ENCODE measurements around the gene PRSS48. TPM values are rescaled to one million over a fixed set of nuclear protein-coding genes. Genes with fewer than 3 reads are reported as not detected.
"Not testable (repeated sequence)": the region's sequence is repeated elsewhere in the genome, so short reads cannot be mapped to it uniquely, and the experiment has no call there.

The PRSS48 gene
- total RNA-seq, 8 experiments from 2014 or later, result 0.50 to 1.1 (median 0.71) TPM; not detected in 5

- in situ Hi-C loops (cut with MboI; ENCODE audit: low pct_unique_long_range_greater_than_20kb in 2 of 9, low sequenced_read_pairs in 9 of 9, unreplicated experiment in 9 of 9), result no loop called here
- Histone ChIP-seq H3K27ac (no peak overlapping the region), H3K4me3 (no peak overlapping the region), H3K4me1 (replicated peaks in 1 of 2) (no peaks in the 10 kb centered on the region)
- WGBS, 10 experiments, result 89 to 100% (median 94%) methylated on average over 1 to 6 of the region's 6 CpGs; no CpG with 5 or more reads in 3 of the 10 experiments
- no peak for ATAC-seq (replicated peaks in 6 of 8)
These were observed 36.5 kb downstream of the PRSS48 start for GRCh38 chr4:151313306-151314009.

DNA sequence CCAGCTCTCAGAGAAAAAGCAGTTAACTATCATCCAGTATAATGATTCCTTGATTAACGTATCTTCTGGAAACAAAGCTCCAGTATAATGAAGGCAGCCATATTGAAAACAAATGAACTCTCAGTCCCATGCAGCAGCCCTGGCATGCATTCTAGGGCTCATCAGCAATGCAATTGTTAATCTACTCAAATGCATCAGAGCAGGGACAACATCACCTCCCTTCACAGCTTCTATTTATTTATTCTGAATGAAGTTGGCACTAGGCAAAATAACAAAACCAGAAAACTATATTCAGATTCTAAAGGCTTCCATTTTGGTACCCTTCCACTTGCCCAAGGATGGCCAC, 37.0 kb downstream of the PRSS48 start:
- Histone ChIP-seq H3K27ac (no peak overlapping the region), H3K4me3 (no peak overlapping the region), H3K4me1 (replicated peaks in 1 of 2) (no peaks in the 10 kb centered on the region)
- ATAC-seq (replicated peaks in 6 of 8), result peak in 3 of 8 experiments; percentile 43 to 60 (median 59)
- in situ Hi-C loops (cut with MboI; ENCODE audit: low pct_unique_long_range_greater_than_20kb in 2 of 9, low sequenced_read_pairs in 9 of 9, unreplicated experiment in 9 of 9), result no loop called here
- 29 to 100% (median 89%) methylated on average over 1 of the region's 1 CpG; no CpG with 5 or more reads in 3 of the 10 experiments for WGBS, 10 experiments

GRCh38 chr4:151314479-151314878, 37.5 kb downstream of the PRSS48 start:
- in situ Hi-C loops (cut with MboI; ENCODE audit: low pct_unique_long_range_greater_than_20kb in 2 of 9, low sequenced_read_pairs in 9 of 9, unreplicated experiment in 9 of 9), result no loop called here
- 86 to 100% (median 100%) methylated on average over 1 of the region's 1 CpG; no CpG with 5 or more reads in 5 of the 10 experiments for WGBS, 10 experiments
- no peak overlapping the region for H3K4me3 ChIP-seq
- ATAC-seq (replicated peaks in 6 of 8), result peak in 1 of 8 experiments; percentile 23
- H3K27ac ChIP-seq, result no peak overlapping the region
- no peaks in the 10 kb centered on the region for H3K4me1 ChIP-seq (replicated peaks in 1 of 2)

GRCh38 chr4:151315212-151315886, 38.4 kb downstream of the PRSS48 start:
- Histone ChIP-seq H3K4me1 (replicated peaks in 1 of 2) (no peaks in the 10 kb centered on the region), H3K4me3 (no peak overlapping the region), H3K27ac (no peak overlapping the region)
- in situ Hi-C loops (cut with MboI; ENCODE audit: low pct_unique_long_range_greater_than_20kb in 2 of 9, low sequenced_read_pairs in 9 of 9, unreplicated experiment in 9 of 9), result no loop called here
- ATAC-seq (replicated peaks in 6 of 8), result no peak
- 50 to 100% (median 83%) methylated on average over 1 to 2 of the region's 2 CpGs; no CpG with 5 or more reads in 3 of the 10 experiments for WGBS, 10 experiments

GRCh38 chr4:151316645-151317044, 39.7 kb downstream of the PRSS48 start:
- no peak for ATAC-seq (replicated peaks in 6 of 8)
- 20 to 100% (median 79%) methylated on average over 1 to 2 of the region's 2 CpGs; no CpG with 5 or more reads in 2 of the 10 experiments for WGBS, 10 experiments
- Histone ChIP-seq H3K27ac (no peak overlapping the region), H3K4me3 (no peak overlapping the region), H3K4me1 (replicated peaks in 1 of 2) (no peaks in the 10 kb centered on the region)
- in situ Hi-C loops (cut with MboI; ENCODE audit: low pct_unique_long_range_greater_than_20kb in 2 of 9, low sequenced_read_pairs in 9 of 9, unreplicated experiment in 9 of 9), result no loop called here

- in situ Hi-C loops (cut with MboI; ENCODE audit: low pct_unique_long_range_greater_than_20kb in 2 of 9, low sequenced_read_pairs in 9 of 9, unreplicated experiment in 9 of 9), result no loop called here
- no peak for ATAC-seq (replicated peaks in 6 of 8)
- H3K4me3 ChIP-seq, result no peak overlapping the region
- 60 to 100% (median 90%) methylated on average over 1 of the region's 1 CpG; no CpG with 5 or more reads in 2 of the 10 experiments for WGBS, 10 experiments
- H3K4me1 ChIP-seq (replicated peaks in 1 of 2), result no peaks in the 10 kb centered on the region
- no peak overlapping the region for H3K27ac ChIP-seq
These were observed 41.5 kb downstream of the PRSS48 start for GRCh38 chr4:151318307-151319006.

- in situ Hi-C loops (cut with MboI; ENCODE audit: low pct_unique_long_range_greater_than_20kb in 2 of 9, low sequenced_read_pairs in 9 of 9, unreplicated experiment in 9 of 9), result no loop called here
- no peak for ATAC-seq (replicated peaks in 6 of 8)
- Histone ChIP-seq H3K4me3 (no peak overlapping the region), H3K4me1 (replicated peaks in 1 of 2) (peaks cover 0 to 8% of the 10 kb centered on the region in 2 donors), H3K27ac (no peak overlapping the region)
- 86 to 100% (median 100%) methylated on average over 1 of the region's 1 CpG; no CpG with 5 or more reads in 4 of the 10 experiments for WGBS, 10 experiments
These were observed 42.5 kb downstream of the PRSS48 start for GRCh38 chr4:151319490-151319889.

- WGBS, 10 experiments, result 13 to 100% (median 82%) methylated on average over 1 of the region's 1 CpG; no CpG with 5 or more reads in 4 of the 10 experiments
- H3K27ac ChIP-seq, result no peak overlapping the region
- ATAC-seq (replicated peaks in 6 of 8), result no peak
- in situ Hi-C loops (cut with MboI; ENCODE audit: low pct_unique_long_range_greater_than_20kb in 2 of 9, low sequenced_read_pairs in 9 of 9, unreplicated experiment in 9 of 9), result no loop called here
- peaks cover 0 to 8% of the 10 kb centered on the region in 2 donors for H3K4me1 ChIP-seq (replicated peaks in 1 of 2)
- no peak overlapping the region for H3K4me3 ChIP-seq
These were observed 44.6 kb downstream of the PRSS48 start for GRCh38 chr4:151321586-151321985.

GRCh38 chr4:151322161-151322560, 45.2 kb downstream of the PRSS48 start:
- WGBS, 10 experiments, result 92 to 100% (median 100%) methylated on average over 1 to 4 of the region's 4 CpGs; no CpG with 5 or more reads in 3 of the 10 experiments
- H3K4me1 ChIP-seq (replicated peaks in 1 of 2); H3K4me3 ChIP-seq; H3K27ac ChIP-seq; in situ Hi-C loops (cut with MboI; ENCODE audit: low pct_unique_long_range_greater_than_20kb in 2 of 9, low sequenced_read_pairs in 9 of 9, unreplicated experiment in 9 of 9); ATAC-seq (replicated peaks in 6 of 8): not testable (repeated sequence)

DNA sequence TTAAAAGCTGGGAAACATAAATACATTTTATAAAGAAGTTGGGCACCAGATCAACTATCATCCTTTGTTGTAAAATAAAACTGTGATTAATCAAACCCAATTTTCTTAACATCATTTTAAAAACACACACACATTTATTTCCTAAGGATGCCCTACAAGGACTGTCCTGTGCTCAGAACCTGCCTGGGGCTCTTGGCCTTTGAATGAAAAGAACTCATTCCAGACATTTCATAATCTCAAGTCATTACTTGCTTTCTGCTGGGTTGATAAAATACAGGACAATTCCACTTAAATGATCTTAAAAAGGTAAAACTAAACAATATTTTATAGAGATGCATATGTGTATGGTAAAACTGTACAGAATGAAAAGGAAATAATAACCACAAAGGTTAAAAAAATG, 45.6 kb downstream of the PRSS48 start:
- in situ Hi-C loops (cut with MboI; ENCODE audit: low pct_unique_long_range_greater_than_20kb in 2 of 9, low sequenced_read_pairs in 9 of 9, unreplicated experiment in 9 of 9), result no loop called here
- no peak for ATAC-seq (replicated peaks in 6 of 8)
- Histone ChIP-seq H3K4me3 (no peak overlapping the region), H3K4me1 (replicated peaks in 1 of 2) (peaks cover 0 to 8% of the 10 kb centered on the region in 2 donors), H3K27ac (no peak overlapping the region)

DNA sequence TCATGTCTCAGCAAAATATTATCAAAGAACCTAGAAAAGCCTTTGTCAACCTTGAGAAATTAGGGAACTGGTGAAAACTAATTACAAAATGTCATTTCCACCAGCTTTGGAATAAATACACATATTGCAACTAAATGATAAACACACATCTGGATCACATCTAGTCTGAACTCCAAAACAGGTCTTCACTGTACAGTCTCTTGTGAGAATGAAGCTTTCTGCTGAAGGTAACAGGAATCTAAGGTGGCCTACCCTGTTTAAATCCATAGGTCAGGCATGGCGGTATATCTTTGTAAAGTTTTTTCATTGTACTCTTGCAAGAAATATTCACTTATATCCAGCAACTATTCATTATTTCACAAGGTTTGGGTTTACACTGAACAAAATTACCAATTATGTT, 46.7 kb downstream of the PRSS48 start:
- no peak for ATAC-seq (replicated peaks in 6 of 8)
- peaks cover 0 to 8% of the 10 kb centered on the region in 2 donors for H3K4me1 ChIP-seq (replicated peaks in 1 of 2)
- peak overlapping the region in 1 of 5 donors; percentile 2 for H3K4me3 ChIP-seq
- in situ Hi-C loops (cut with MboI; ENCODE audit: low pct_unique_long_range_greater_than_20kb in 2 of 9, low sequenced_read_pairs in 9 of 9, unreplicated experiment in 9 of 9), result no loop called here
- H3K27ac ChIP-seq, result no peak overlapping the region
- WGBS, 10 experiments, result 67 to 100% (median 81%) methylated on average over 1 of the region's 1 CpG; no CpG with 5 or more reads in 4 of the 10 experiments

DNA sequence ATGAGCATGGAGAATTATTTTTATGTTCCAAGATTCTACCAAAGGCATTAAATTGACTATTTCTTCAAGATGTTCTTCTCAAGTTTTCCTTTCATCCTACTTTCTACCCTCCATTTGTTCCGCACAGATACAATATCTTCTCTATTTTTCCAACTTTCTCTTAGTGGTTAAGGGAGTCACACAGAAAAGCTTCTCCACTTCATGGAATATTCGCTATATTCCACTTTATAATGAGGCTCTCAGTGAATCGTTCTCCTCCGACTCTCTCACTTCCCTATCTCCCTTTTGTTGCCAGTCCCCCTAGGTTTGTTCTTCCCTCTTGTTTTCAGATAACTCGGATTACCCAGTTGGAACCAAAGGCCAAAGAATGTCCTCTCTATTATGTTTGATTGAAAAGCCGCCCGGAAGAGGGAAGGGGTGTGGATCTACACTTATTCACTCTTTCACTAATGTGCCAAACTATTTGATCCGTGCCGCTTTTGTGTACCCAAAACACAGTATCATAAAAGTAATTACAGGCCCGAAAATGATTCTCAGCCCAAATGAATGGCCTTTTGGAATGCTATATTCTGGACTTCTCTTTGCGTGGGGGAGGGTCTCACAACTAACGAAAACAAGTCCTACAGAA, 47.3 kb downstream of the PRSS48 start:
- peak in 4 of 8 experiments; percentile 1 to 4 (median 2) for ATAC-seq (replicated peaks in 6 of 8)
- H3K4me3 ChIP-seq, result peak overlapping the region in 4 of 5 donors; percentile 40 to 54 (median 47)
- WGBS, 10 experiments, result 8 to 33% (median 21%) methylated on average over 2 to 9 of the region's 12 CpGs
- H3K27ac ChIP-seq, result no peak overlapping the region
- in situ Hi-C loops (cut with MboI; ENCODE audit: low pct_unique_long_range_greater_than_20kb in 2 of 9, low sequenced_read_pairs in 9 of 9, unreplicated experiment in 9 of 9), result no loop called here
- peaks cover 0 to 8% of the 10 kb centered on the region in 2 donors for H3K4me1 ChIP-seq (replicated peaks in 1 of 2)

- 0 to 33% (median 2%) methylated on average over 1 to 9 of the region's 21 CpGs; no CpG with 5 or more reads in 6 of the 10 experiments for WGBS, 10 experiments
- in situ Hi-C loops (cut with MboI; ENCODE audit: low pct_unique_long_range_greater_than_20kb in 2 of 9, low sequenced_read_pairs in 9 of 9, unreplicated experiment in 9 of 9), result no loop called here
- peak; percentile 23 to 83 (median 76) for ATAC-seq (replicated peaks in 6 of 8)
These were observed 47.8 kb downstream of the PRSS48 start for GRCh38 chr4:151324752-151325110.

More at GRCh38 chr4:151324752-151325110, 47.8 kb downstream of the PRSS48 start:
- H3K4me3 ChIP-seq, result peak overlapping the region; percentile 40 to 54 (median 49)
- peaks cover 0 to 8% of the 10 kb centered on the region in 2 donors for H3K4me1 ChIP-seq (replicated peaks in 1 of 2)
- H3K27ac ChIP-seq, result peak overlapping the region in 1 of 2 donors; percentile 30

Data from motor neuron (in vitro differentiated cells).